ENCODE measurements around the gene KIF26A.

- TF ChIP-seq, protein P1, sequence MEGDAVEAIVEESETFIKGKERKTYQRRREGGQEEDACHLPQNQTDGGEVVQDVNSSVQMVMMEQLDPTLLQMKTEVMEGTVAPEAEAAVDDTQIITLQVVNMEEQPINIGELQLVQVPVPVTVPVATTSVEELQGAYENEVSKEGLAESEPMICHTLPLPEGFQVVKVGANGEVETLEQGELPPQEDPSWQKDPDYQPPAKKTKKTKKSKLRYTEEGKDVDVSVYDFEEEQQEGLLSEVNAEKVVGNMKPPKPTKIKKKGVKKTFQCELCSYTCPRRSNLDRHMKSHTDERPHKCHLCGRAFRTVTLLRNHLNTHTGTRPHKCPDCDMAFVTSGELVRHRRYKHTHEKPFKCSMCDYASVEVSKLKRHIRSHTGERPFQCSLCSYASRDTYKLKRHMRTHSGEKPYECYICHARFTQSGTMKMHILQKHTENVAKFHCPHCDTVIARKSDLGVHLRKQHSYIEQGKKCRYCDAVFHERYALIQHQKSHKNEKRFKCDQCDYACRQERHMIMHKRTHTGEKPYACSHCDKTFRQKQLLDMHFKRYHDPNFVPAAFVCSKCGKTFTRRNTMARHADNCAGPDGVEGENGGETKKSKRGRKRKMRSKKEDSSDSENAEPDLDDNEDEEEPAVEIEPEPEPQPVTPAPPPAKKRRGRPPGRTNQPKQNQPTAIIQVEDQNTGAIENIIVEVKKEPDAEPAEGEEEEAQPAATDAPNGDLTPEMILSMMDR (conservative IDR thresholded peaks at IDR 0.05; ENCODE audit: low read depth, low read length) = no peak
- no peak for TF ChIP-seq EZH2 (IDR thresholded peaks at IDR 0.05; ENCODE audit: low read length, unreplicated experiment)
These were observed 4.1 kb upstream of the KIF26A start for GRCh38 chr14:104134061-104134965.
